Keratinocyte (primary cell): Measurements from ENCODE around the gene HMCN2. TPM values are rescaled to one million over a fixed set of nuclear protein-coding genes. Genes with fewer than 3 reads are reported as not detected.

Source experiments
- DNase-seq: peaks from one replicate; pipeline ENCODE4 v3.0.0-alpha.2; 2011; ENCODE audit warnings: low read depth, missing footprints, low spot score
- FAIRE-seq: peaks from 2 replicates; lab custom pipeline; 2011; peaks lifted over from hg19 to GRCh38; lab: Jason Lieb, UNC
- H2AFZ ChIP-seq: 2 replicates; pipeline ENCODE4 v1.6.0; 2012; ENCODE audit warnings: low read length, control low read depth, inconsistent platforms; ENCODE audit not compliant: control insufficient read depth
- H3K27ac ChIP-seq: 2 replicates; pipeline ENCODE4 v1.5.1; 2011; ENCODE audit warnings: low read length; ENCODE audit not compliant: control insufficient read depth, insufficient read depth
- H3K27me3 ChIP-seq: 3 replicates; pipeline ENCODE4 v1.6.0; 2011; ENCODE audit warnings: low read length; ENCODE audit not compliant: control insufficient read depth, insufficient read depth; ENCODE audit errors: extremely low read depth
- H3K36me3 ChIP-seq, 2 experiments: 2 replicates in 1 of 2; 3 replicates in 1 of 2; pipeline ENCODE4 v1.5.1; 2011; ENCODE audit warnings: low read length in 2 of 2, mild to moderate bottlenecking in 1 of 2; ENCODE audit not compliant: control insufficient read depth in 2 of 2, insufficient read depth in 2 of 2; ENCODE audit errors: extremely low read depth in 1 of 2
- H3K4me1 ChIP-seq: 3 replicates; pipeline ENCODE4 v1.5.1; 2011; ENCODE audit warnings: low read length; ENCODE audit not compliant: control insufficient read depth, insufficient read depth; ENCODE audit errors: extremely low read depth
- H3K4me2 ChIP-seq: 3 replicates; pipeline ENCODE4 v1.6.0; 2011; ENCODE audit warnings: low read depth, low read length; ENCODE audit not compliant: control insufficient read depth, insufficient read depth; ENCODE audit errors: extremely low read depth
- H3K4me3 ChIP-seq, 3 experiments: fragments of 200-600 bp in 1 of 3; sonication (generic) in 1 of 3; 2 replicates in 2 of 3; 3 replicates in 1 of 3; pipeline ENCODE4 v1.5.1; 2011 to 2016; ENCODE audit warnings: low read length in 3 of 3, mild to moderate bottlenecking in 3 of 3, control low read depth in 2 of 3, inconsistent platforms in 1 of 3, low read depth in 1 of 3, mixed read lengths in 1 of 3, mixed run types in 1 of 3, moderate library complexity in 1 of 3; ENCODE audit not compliant: control insufficient read depth in 2 of 3, insufficient read depth in 2 of 3; ENCODE audit errors: extremely low read depth in 1 of 3
- H3K79me2 ChIP-seq: 2 replicates; pipeline ENCODE4 v1.6.0; 2012; ENCODE audit warnings: low read length; ENCODE audit not compliant: control insufficient read depth, insufficient read depth
- H3K9ac ChIP-seq: 3 replicates; pipeline ENCODE4 v1.6.0; 2011; ENCODE audit warnings: low read length; ENCODE audit not compliant: control insufficient read depth, insufficient read depth; ENCODE audit errors: extremely low read depth
- H3K9me1 ChIP-seq: 3 replicates; pipeline ENCODE4 v1.6.0; 2011; ENCODE audit warnings: low read length; ENCODE audit not compliant: control insufficient read depth, insufficient read depth; ENCODE audit errors: extremely low read depth
- H3K9me3 ChIP-seq: 2 replicates; pipeline ENCODE4 v1.5.1; 2012; ENCODE audit warnings: low read depth, low read length; ENCODE audit not compliant: control insufficient read depth
- H4K20me1 ChIP-seq: 3 replicates; pipeline ENCODE4 v1.6.0; 2011; ENCODE audit warnings: low read length; ENCODE audit not compliant: control insufficient read depth, insufficient read depth; ENCODE audit errors: extremely low read depth
- CTCF ChIP-seq, 3 experiments: IDR thresholded peaks in 1 of 3; conservative IDR thresholded peaks in 1 of 3; optimal IDR thresholded peaks in 1 of 3; 2 replicates in 2 of 3; 3 replicates in 1 of 3; pipeline versions ENCODE3 to v1.5.1; 2011; ENCODE audit warnings: low read length in 3 of 3, mild to moderate bottlenecking in 3 of 3, moderate library complexity in 2 of 3, control low read depth in 1 of 3, inconsistent platforms in 1 of 3; ENCODE audit not compliant: insufficient read depth in 2 of 3; ENCODE audit errors: extremely low read depth in 1 of 3
- EZH2 ChIP-seq: IDR thresholded peaks from one replicate; pipeline ENCODE4 v1.6.1; 2012; ENCODE audit warnings: inconsistent platforms, mild to moderate bottlenecking, low read length, moderate library complexity
- dilution Hi-C: fragments of 300-500 bp; cut with MboI; formaldehyde crosslinking; loops from one replicate; pipeline ENCODE4 v1.7.0; 2020; ENCODE audit warnings: low sequenced_read_pairs; ENCODE audit not compliant: extremely low pct_ligation_motif_present
- polyA plus RNA-seq, 5 experiments: library from polyadenylated mRNA; depleted of rRNA in 3 of 5; stranded (reverse) in 3 of 5; stranded (forward) in 1 of 5; unstranded in 1 of 5; fragments of >200 nt; gene quantifications; 1 replicate in 1 of 5; 2 replicates in 3 of 5; 3 replicates in 1 of 5; pipeline versions ENCODE4 v1.2.1 to v1.2.3, GENCODE V29; 2011 to 2012; ENCODE audit warnings: missing spikeins in 2 of 5, low read depth in 1 of 5, low replicate concordance in 1 of 5

HMCN2 gene
- polyA plus RNA-seq, 1 donor (not counting 4 experiments of a cell fraction or from before 2014, with no cell fraction given), result not detected

GRCh38 chr9:130330202-130330862 lies 64.8 kb downstream of the HMCN2 start:
- Histone ChIP-seq H3K36me3 (no peaks in the 10 kb centered on the region), H3K4me1 (peaks cover 5% of the 10 kb centered on the region), H3K27me3 (peaks cover 55% of the 10 kb centered on the region), H3K79me2 (no peaks in the 10 kb centered on the region), H3K4me2 (no peak overlapping the region), H4K20me1 (no peaks in the 10 kb centered on the region), H3K9me3 (no peaks in the 10 kb centered on the region), H3K4me3 (no peak overlapping the region), H2AFZ (no peak overlapping the region), H3K9ac (no peak overlapping the region), H3K9me1 (no peaks in the 10 kb centered on the region), H3K27ac (no peak overlapping the region)
- no peak for DNase-seq
- no peak for FAIRE-seq
- no peak for TF ChIP-seq EZH2
- TF ChIP-seq CTCF (optimal IDR thresholded peaks at IDR 0.05 in 1 of 3, IDR thresholded peaks at IDR 0.05 in 1 of 3, conservative IDR thresholded peaks at IDR 0.05 in 1 of 3; ENCODE audit: extremely low read depth in 1 of 3, insufficient read depth in 2 of 3, low read length in 3 of 3), result no peak
- dilution Hi-C loops, result no loop called here

- DNase-seq (no peak), FAIRE-seq (no peak)
- no peak overlapping the region for H2AFZ ChIP-seq
- H3K9ac ChIP-seq, result no peak overlapping the region
- H3K27ac ChIP-seq, result no peak overlapping the region
- dilution Hi-C loops, result no loop called here
- no peaks in the 10 kb centered on the region for H3K9me1 ChIP-seq
- H3K79me2 ChIP-seq, result no peaks in the 10 kb centered on the region
- no peaks in the 10 kb centered on the region for H4K20me1 ChIP-seq
- H3K27me3 ChIP-seq, result peaks cover 51% of the 10 kb centered on the region
- no peaks in the 10 kb centered on the region for H3K9me3 ChIP-seq
- H3K36me3 ChIP-seq, result no peaks in the 10 kb centered on the region
- no peak for TF ChIP-seq EZH2
- TF ChIP-seq CTCF (optimal IDR thresholded peaks at IDR 0.05 in 1 of 3, IDR thresholded peaks at IDR 0.05 in 1 of 3, conservative IDR thresholded peaks at IDR 0.05 in 1 of 3; ENCODE audit: extremely low read depth in 1 of 3, insufficient read depth in 2 of 3, low read length in 3 of 3), result no peak
- no peak overlapping the region for H3K4me3 ChIP-seq
- no peak overlapping the region for H3K4me2 ChIP-seq
- H3K4me1 ChIP-seq, result peaks cover 5% of the 10 kb centered on the region
These were observed 65.5 kb downstream of the HMCN2 start for GRCh38 chr9:130331061-130331460.
